Measurements from ENCODE around the gene RASIP1.
A peak's percentile ranks its signal among the peaks of the same experiment; 100 is the strongest.

RASIP1 gene

DNA sequence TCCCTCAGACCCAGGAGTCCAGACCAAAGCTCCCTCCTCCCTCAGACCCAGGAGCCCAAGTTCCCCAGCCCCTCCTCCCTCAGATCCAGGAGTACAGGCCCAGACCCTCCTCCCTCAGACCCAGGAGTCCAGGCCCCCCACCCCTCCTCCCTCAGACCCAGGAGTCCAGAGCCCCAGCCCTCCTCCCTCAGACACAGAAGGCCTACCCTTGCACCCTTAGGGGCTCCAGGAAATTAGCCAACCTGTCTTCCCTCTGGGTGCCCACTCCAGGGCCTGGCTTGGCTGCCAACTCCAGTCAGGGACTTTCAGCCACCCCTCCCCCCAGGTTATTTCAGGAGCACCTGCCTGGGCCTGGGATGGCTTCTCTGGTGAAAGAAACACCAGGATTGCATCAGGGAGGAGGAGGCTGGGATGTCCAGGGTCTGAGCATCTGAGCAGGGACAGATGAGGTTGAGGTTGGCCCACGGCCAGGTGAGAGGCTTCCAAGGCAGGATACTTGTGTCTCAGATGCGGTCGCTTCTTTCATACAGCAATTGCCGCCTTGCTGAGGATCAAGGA is 14.8 kb upstream of the RASIP1 start, which contains the start of gene FGF21:
FGF21 (plus strand) TSS at position 441 of the 558 bp plus-strand sequence. CDS start 713 bp downstream, outside the sequence.
- no peak for DNase-seq (ENCODE audit: low spot score)

DNA sequence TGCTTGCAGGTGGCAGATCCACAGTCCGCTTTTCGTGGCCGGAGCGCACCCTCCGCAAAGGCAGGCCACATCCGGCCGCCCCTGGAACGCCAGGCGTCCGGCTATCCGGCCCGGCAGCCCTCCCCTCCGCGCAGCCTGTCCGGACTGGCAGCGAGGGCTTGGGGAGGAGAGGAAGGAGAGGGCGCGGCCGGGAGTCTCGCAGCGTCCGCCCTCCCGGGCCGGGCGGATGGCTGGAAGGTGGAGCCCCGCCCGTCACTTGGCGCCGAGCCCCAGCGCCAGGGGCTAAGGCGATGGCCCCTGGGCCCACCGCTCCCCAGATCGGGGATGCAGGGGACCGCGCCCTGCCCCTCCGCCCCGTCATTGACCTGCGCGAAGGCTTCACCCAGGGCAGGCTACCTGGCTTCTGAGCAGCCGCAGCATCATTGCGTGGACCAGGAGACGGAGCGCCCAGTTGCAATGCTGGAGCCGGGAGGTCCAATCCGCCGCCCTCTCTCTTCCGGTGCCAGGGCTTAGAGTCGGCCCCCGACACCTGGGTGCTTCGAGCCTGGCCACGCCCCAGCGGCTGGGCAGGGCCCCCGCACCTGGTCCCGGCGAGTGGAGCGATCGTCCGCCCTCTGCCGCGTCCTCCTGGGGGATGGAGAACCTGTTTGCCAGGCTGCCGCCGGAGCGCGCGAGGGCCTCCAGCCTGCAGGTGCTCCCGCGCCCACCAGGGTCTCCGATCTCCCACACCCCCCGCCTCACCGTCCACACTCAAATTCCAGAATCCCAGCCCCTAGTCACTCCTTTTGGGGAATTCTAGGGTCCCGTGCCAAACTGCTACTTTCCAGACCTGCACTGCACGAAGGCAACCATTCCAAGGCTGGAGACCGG is 12.3 kb upstream of the RASIP1 start, which contains the start of gene FUT1:
FUT1 (minus strand) TSS at position 146 of the 870 bp plus-strand sequence. CDS start 1,360 bp downstream, outside the sequence.
- peak; percentile 92 for DNase-seq (ENCODE audit: low spot score)

DNA sequence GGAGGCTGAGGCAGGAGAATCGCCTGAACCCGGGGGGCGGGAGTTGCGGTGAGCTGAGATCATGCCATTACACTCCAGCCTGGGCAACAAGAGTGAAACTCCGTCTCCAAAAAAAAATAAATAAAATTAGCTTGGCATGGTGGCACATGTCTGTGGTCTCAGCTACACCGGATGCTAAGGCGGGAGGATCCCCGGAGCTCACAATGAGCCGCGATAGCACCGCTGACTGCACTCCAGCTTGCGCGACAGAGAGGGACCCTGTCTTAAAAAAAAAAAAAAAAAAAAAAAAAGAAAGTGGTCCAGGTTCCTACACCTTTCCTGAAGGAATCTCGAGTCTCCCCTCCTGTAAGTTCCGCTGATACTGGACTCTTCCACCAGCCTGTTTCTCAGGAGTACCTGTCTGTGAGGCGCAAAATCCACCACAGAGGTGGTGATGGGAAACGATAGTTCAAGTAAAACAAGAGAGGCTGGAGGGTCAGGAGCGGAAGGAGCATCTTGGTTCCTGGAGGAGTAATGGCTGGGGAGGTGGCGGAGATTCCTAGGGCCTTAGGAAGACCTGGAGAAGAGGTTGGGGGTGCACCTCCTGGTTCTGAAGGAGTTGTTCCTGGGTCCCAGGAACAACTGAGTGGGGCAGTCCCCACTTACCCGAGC is 11.6 kb upstream of the RASIP1 start:
- DNase-seq (ENCODE audit: low spot score) = no peak

DNA sequence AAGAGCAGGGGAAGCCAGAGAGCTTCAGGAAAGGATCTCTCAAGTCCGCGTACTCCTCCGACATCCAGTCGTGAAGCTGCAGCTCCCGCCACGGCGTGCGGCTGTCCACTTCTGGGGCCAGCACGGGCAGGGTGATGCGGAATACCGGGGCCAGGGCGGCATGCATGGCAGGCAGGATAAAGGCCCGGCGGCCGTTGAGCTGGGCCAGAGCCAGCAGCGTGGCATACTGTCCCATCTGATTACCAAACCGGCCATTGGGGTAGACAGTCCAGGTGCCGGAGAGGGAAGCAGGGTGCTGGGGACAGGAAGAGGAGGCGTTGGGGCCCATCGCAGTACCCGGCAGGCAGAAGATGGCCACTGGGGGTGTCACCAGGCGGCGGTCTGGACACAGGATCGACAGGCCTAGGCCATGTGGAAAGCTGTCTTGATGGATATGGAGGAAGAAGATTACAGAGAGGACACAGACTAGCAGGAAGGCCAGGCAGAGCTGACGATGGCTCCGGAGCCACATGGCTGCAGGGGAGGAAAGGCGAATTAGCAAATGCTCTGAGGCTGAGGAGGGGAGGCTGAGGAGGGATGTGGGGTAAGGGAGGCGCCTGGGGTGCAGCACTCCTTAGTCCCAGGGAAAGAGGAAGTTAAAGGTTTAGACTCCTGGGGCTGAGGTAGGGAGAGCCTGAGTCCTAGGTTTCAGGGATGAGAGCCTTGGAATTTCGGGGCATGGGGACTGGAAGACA is 10.5 kb upstream of the RASIP1 start:
- no peak for DNase-seq (ENCODE audit: low spot score)

DNA sequence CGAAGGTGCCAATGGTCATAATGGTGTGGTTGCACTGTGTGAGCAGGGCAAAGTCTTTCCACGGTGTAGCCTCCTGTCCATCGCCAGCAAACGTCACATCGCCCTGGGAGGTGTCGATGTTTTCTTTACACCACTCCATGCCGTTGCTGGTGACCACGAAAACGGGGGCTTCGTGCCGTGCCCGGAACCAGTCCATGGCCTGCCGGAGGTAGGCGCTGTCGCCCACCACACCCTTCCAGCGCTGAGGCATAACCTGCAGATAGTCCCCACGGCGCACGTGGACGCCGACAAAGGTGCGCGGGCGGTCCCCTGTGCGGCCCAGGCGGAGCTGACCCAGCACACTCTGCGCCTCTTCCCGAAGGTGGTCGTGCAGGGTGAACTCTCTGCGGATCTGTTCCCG is 9.9 kb upstream of the RASIP1 start:
- no peak for DNase-seq (ENCODE audit: low spot score)

DNA sequence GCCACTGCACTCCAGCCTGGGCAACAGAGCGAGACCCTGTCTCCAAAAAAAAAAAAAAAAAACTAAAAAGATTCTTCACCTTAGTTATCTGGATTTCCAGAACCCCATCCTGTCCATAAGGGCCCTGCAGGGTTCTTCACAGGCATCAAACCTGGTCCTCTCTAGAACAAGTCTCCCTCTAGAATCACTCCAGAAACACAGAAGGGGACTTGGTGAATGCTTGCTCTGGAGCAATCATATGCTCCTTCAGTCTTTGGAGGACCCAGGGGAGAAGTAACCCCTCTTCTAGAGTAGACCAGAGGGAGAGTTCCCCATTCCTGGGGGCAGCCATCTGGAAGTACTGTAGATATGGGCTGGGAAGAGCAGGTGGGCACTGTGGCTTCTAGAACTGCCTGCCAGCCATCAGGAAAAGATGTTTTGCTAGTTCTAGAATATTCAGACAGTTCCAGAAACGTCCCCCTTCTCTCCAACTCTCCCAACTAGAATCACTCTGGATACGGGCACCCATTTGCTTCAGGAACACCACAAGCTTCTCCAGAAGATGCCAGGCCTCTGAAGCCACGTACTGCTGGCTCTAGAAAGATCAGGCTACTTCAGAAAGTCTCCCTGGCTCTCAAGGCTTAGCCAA is 9.3 kb upstream of the RASIP1 start:
- DNase-seq (ENCODE audit: low spot score) = no peak

DNA sequence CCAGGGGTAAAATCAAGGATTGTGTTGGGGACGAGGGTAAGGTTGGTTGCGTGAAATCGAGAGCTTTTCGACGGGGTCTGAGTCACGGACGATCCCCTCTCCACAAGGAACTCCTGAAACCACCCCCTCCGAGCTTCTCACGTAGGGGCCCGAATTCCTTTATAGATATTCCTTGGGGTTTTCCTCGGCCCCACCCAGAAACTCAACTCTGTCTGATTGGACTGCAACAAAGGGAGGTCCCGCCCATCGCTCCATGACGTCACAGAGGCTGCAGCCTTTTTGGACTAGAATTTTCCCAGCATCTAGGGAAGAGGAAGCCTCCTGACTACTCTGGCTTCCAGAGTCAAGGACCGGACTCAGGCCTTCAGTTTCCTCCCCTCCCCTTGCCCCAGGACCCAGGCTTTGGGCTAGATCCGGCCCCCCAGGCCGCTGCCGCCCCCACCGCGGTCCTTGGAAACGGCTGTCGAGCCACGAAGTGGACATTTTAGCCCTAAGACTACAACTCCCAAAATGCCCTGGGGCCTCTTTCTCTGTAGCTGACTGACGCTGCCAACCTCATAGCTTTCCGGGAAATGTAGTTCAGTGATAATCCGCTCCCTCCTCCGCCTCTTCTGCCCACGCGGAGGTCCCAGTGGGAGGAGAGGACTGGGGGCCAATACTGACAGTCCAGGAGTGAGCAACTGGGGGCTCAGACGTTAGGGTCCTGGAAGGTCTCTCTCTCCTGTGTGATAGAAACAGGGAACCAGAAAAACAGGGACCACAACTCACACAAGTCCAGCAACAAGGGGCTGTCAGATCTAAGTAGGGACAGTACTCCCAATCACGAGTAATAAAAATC is 6.5 kb upstream of the RASIP1 start, which contains the start of gene IZUMO1:
IZUMO1 (minus strand) TSS at position 172 of the 838 bp plus-strand sequence. CDS start 1,050 bp downstream, outside the sequence.
- DNase-seq (ENCODE audit: low spot score) = peak; percentile 72

DNA sequence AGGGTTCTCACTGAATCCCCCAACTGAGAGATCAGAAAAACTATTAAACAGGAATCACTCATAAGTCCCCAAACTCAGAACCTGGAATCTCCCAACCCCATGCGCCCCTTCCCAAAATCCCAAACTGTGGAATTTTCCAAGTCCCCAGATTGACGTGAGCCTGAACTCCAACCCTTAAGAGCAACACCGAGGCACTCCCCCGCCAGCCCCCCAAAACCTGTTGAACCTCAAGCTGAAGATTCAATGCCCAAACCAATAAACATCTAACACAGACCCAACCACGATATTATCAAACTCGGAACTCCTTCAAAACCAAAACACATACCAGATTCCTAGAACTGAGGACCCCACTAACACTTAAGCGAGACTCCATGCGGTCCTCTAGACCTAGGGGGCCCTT is 5.7 kb upstream of the RASIP1 start:
- DNase-seq (ENCODE audit: low spot score) = no peak

DNA sequence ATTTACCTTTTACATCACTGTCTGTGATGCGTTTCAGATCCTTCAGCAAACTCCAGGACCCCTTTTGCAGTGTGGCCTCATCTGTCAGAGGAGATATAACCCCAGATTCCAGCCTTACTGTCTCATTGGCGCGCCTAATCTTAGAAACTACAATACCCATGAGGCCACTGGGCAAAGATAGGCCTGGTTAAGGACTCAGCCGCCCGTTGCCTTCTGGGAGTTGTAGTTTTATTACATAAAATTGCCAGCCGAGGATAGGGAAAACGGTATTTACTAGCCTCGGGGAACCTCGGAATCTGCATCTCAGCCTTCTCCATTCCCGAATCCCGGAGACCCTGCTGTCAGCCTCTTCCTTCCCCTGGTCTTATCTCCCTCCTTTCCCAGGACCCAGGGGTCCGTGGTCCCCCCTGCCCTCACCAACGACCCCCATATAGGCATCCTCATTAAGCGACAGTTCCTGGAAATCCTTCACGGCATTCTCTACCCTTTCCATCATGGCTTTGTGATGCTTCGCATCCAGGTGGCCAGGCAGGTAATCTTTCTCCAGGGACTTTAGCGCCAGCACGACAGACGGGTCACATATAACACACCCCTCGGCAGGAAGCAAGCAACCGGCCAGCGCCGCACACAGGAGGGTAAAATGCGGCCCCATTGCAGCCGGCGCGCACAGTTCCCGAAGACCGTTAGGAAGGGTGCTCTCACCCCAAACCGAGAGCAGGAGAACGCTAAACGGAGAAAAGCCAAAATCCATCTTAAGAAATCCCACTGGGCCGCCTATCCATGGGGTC is 5.0 kb upstream of the RASIP1 start:
- peak; percentile 65 for DNase-seq (ENCODE audit: low spot score)

DNA sequence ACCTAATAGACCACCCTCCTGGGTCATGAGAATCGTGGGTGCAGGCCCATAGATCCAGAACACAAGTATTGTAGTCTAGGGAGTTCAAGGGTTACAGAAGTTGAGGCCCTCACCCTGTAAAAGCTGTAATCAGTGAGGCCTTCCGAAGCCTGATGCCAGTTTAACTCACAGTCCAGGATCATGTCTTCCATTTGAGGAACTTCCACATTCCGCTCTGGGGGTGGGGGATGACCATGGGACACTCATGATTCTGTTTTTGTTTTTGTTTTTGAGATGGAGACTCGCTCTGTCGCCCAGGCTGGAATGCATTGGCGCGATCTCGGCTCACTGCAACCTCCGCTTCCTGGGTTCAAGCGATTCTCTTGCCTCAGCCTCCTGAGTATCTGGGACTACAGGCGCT is 1.7 kb upstream of the RASIP1 start:
- no peak for DNase-seq (ENCODE audit: low spot score)

DNA sequence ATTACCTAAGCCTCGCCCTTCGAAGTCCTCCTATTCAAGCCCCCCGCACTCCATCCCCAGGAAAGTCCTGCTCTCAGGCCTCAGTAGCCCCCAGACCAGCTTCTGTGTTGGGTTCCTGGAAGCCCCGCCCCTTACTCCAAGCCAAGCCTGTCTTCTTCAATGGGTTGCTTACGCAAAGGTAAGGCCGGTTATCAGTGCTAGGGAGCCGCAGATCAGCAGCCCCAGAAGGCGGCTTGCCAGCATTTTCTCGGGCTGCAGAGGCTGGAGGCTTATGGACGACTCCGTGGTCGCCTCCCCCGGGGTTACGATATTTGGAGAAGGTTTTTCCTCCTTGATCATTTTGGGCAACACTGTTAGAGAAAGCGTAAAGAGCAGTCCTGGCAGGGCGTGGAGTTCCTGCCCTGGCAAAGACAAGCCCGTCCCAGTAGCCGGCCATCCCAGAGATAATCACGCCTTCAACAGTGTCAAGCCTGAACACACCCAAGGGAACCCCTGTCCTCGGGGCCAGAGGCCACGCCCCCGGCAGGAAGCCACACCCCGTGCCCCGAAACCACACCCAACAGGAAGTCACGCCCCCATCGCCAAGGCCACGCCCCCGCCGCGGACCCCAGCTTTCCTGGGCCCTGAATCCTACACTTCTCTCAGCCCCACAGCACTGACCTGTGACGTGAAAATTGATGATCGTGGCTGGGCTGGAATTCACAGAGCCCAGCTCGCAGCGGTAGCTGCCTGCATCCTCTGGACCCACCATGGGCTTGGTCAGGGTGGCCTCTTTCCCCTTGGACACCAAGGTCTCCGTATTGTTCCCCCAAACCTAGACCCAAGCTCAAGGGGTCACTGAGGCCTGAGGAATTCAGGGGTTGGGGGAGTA is 954 bp upstream of the RASIP1 start:
- DNase-seq (ENCODE audit: low spot score) = peak; percentile 77

DNA sequence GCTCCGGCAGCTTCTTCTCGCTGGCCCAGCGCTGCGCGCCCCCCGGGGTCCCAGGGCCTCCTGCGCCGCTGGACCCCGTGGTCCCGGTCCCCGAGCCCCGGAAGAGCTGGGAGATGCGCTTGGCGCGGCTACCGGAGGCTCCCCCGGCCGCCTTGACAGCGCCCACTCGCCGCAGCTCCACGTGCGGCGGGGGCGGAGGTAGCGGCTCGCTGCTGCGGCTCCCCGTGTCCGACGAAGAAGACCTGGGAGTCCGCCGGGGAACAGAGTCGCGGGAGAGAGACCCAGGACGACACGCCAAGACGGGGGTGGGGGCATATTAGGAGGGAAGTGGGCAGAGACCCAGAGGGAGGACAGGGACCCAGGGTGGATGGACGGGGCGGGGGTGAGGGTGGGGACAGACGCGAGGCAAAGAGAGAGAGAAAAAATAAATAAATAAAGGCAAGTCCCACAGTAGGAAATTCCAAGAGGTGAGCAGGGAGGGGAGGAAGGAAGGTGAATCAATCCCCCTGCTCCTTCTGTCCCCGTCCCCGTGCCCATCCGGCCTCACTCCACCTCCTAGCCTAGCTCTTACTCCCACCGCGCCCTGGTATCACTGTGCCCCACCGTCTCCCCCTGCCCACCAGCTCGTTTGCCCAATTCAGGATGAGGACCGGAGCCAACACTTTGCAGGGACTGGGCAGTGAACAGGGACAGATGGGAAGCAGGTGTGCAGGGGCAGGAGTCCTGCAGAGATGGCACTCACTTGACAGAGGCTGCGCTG is 826 bp downstream of the RASIP1 start:
- DNase-seq (ENCODE audit: low spot score) = no peak

DNA sequence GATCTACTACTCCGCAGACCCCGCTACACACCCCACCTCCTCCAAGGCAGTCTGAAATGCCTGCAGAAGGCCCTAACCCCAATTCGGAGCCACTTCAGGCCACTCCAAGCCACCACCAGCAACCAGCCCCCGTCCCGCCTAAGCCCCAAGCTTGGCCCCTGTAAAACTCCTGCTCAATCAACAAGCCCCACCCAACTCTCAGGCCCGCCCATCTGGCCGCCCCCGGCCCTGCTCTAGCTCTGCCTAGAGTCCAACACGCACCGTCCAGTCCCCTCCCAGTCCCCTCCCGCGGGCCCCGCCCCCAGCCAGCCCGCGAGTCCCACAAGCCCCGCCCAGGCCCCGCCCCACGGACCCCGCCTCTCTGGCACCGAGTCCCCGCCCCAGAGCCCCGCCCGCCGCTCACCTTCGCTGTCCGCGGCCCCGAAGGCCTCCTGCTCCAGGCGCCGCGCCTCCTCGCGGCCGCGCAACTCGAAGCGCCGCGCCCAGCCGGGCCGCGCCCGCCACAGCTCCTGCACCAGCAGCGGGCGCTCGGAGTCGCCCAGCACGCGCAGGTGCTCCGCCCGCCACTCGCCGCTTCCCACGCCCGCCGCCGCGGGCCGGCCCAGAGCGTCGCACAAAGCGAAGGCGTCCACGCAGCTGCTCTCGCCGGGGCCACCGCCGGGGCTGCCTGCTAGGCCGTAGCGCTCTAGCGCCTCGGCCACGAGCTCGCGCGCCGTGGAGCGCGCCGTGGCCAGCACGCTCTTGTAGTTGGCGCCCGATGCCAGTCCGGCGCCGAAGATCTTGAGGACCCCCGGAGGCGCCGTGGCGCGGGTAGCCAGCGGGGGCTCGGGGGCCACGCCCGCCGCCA is 1.6 kb downstream of the RASIP1 start:
- DNase-seq (ENCODE audit: low spot score) = peak; percentile 96

DNA sequence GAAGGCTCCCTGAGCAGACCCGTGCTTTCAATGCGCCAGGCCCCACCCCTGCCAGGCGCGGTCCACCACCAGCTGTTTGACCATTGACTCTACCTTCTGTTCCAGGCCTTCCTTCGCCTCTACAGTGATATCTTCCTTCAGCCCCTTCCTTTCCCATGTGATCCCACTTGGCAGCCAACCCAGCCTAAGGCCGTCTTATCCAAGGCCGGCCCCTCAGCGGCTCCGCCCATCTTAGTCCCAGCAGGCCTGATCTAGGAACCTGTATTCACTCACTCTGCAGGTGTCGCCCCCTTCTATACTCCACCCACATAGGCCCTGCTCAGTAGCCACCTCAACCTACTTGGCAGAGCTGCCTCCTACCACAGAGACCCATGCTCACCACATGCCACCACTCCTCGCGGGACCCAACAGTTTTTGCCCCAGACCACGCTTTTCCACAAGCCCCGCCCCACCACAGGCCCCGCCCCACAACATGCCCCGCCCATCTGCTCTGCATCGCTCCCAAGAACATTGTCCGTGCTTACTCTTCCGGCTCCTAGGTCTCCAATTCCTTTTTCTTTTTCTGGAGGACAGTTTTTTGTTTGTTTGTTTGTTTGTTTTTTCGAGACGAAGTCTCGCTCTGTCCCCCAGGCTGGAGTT is 2.9 kb downstream of the RASIP1 start:
- peak; percentile 80 for DNase-seq (ENCODE audit: low spot score)

DNA sequence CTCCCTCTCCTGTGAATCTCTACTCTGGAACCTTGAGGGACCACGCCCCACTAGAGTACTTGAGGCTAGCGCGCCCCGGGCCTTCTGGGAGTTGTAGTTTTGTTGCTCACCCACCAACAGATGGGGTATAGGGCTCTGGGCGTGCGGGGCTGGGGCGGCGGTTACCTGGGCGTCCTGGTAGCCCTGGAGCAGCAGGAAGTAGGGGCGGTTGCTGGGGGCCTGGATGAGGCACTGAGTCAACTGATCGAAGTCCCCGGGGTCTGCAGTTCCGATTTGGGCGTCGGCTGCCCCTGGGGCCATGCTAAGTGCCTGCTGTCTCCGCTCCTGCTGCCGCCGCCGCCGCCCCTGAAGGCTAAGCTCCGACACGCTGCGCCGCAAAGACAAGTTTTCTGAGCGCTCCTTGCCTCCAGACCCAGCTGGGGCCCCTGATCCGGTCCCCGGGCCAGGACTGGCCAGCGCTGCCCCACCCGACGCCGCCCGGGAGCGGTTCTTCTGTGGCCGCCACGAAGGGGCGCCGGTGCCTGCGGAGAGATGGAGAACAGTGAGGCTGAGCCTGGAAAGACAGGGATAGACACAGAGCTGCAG is 5.3 kb downstream of the RASIP1 start:
- peak; percentile 74 for DNase-seq (ENCODE audit: low spot score)

DNA sequence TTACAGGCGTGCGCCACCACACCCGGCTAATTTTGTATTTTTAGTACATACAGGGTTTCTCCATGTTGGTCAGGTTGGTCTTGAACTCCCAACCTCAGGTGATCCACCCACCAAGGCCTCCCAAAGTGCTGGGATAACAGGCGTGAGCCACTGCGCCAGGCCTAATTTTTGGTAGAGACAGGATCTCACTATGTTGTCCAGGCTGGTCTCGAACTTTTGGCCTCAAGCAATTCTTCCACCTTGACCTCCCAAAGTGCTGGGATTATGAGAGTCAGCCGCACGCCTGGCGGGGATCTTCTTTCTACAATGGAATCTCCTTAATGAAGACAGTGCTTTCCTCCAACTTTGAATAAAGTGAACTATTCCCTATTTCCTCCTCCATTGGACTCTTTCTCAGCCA is 5.8 kb downstream of the RASIP1 start:
- DNase-seq (ENCODE audit: low spot score) = no peak

All from iPS-NIHi11 (cell line).